ENCODE results near the gene AP4B1.
"Not testable (repeated sequence)": the region's sequence is repeated elsewhere in the genome, so short reads cannot be mapped to it uniquely, and the experiment has no call there.

Gene AP4B1

DNA sequence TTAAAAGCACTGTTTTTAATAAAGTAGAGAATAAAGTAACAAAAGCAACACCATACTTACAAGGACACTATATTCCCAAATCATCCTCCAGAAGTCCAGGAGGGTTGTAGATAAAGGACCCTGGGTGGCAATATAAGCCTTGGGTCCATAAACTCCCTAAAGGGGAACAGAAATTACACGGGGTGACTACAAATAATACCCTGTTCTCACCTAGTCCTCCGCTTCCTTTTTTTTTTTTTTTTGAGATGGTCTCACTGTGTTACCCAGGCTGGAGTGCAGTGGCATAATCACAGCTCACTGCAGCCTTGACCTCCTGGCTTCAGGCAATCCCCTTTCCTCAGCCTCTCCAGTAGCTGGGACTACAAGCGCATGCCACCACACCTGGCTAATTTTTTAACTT lies 46.2 kb downstream of the AP4B1 start:
- no peak for DNase-seq (ENCODE audit: low read depth)

DNA sequence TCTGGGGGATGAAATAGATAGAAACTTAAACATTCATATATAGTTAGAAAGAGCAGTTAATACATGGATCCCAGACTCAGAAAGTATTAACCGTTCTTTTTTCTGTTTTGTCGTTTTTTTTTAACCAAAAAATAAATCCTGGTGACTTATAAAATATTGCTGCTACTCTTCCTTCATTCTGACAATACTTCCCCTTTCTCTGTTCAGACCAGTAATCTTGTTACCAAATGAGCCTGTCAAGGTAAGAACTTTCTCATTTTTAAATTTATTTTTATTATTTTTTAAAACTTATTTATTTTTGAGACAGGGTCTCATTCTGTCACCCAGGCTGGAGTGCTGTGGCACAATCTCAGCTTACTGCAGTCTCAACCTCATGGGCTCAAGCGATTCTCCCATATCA lies 46.8 kb downstream of the AP4B1 start:
- DNase-seq (ENCODE audit: low read depth): no peak

DNA sequence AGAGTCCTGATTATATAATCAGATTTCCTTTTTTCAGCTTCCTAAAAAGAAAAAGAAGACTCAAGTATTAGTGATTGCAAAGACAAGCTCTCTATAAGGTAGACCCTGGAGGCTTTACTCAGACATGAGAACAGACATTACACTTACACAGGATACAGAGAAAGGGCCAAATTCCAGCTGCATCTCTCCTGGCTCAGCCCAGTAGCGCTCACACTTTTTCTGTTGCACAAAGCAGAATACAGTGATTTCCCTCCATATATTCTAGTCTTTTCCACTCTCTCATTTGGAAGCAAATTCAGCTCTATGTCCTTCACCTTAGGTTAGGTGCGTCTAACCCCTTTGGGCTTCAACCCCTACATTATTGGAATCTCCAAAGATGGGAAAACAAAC lies 48.2 kb downstream of the AP4B1 start:
- DNase-seq (ENCODE audit: low read depth): no peak

DNA sequence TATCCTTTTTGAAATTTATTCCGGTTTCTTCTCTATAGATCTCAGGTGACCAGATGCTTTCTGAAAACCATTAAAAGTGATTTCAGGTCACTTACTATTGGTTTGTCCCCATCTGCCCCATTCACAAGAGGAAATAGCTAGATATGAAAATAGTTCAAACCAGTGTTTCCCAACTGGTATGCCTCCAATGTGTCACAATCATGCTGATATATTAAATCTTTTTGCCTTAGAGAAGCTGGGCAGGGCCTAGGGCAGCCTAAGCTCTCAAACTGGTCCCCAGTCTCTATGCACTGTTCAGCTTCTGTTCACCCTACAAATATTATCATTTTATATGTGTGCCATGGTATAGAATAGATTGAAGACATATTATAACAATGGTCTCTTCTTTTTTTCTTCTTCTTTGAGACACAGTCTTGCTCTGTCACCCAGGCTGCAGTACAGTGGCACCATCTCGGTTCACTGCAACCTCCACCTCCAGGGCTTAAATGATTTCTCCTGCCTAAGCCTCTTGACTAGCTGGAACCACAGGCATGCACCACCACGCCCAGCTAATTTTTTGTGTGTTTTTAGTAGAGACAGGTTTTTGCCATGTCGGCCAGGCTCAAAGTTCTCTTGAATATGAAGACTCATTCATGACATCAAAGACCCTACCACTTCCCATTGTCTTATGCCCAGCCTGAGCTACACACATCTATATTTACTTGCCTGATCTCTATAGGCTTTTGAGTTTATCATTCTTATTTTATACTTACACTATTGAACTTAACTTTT lies 48.8 kb downstream of the AP4B1 start:
- no peak for DNase-seq (ENCODE audit: low read depth)

DNA sequence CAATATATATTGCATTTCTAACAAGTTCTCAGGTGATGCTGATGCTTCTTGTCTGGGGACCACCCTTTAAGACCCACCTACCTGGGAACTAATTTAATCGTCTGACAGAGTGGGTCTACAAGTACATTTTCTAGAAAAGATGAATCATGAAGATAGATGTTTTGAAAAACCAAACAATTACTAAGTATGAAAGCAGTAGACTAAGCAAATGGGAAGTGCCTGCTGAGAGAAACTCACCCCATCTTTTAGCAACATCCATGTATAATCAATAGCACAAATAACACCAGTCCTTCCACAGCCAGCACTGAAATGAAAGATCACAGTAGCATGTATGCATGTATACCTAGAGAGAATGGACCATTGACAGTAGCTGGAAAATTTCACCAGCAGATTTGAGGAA lies 50.4 kb downstream of the AP4B1 start:
- DNase-seq (ENCODE audit: low read depth): no peak

DNA sequence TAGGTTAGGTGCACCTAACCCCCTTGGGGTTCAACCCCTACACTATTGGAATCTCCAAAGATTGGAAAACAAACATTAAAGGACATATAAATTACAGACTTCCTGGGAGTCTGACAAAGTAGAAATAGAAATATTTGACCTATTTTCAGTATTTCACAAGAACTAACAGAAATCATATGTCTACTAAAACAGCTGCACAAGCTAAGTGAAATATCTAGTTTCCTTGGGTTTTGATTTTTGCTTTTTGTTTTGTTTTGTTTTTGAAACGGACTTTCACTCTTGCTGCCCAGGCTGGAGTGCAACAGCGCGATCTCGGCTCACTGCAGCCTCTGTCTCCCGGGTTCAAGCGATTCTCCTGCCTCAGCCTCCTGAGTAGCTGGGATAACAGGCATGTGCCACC lies 51.9 kb downstream of the AP4B1 start:
- not testable (repeated sequence) for DNase-seq (ENCODE audit: low read depth)

DNA sequence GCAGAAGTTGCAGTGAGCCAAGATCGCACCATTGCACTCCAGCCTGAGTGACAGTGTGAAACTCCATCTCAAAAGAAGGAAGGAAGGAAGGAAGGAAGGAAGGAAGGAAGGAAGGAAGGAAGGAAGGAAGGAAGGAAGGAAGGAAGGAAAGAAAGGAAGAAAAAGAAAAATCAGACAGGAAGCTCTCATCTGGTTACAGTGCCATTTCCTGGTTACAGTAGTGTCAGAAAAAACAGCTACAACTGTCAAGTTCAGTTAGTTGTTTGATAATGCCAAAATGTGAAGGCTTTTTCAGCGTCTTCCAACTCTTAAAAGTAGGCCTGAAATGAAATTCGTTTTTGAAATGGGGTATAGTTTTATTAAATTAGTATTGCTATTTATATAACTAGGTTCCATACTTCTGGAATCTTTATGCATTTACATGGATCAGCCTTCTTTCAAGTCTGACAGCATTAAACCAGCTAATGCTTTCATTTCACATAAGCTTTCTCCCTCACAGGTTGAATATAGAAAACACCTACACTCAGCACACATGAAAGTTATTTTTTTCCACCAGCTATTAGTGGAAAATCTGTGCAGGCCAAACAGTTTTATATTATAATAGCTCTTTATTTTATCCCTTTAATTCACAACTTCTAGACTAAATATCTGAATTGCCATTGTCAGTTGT lies 54.3 kb downstream of the AP4B1 start:
- no peak for DNase-seq (ENCODE audit: low read depth)

DNA sequence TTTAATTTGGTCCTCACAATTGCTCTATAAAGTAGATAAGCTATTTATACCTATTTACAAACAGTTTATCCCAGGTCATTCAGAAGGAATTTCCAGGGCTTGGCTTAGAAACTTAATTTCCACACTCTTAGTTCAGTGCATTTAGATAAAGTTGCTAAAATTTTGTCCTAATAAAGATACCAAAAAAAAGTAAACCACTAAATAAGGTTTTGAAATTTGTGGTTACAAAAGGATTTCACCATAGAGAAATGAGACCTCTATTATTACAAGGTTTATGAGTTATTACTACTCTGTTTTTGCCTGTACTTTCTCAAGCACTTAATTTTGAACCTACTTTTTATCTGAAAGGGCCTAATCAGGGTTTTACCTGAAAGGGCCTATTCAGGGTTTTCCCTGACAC lies 55.5 kb downstream of the AP4B1 start:
- DNase-seq (ENCODE audit: low read depth): no peak

DNA sequence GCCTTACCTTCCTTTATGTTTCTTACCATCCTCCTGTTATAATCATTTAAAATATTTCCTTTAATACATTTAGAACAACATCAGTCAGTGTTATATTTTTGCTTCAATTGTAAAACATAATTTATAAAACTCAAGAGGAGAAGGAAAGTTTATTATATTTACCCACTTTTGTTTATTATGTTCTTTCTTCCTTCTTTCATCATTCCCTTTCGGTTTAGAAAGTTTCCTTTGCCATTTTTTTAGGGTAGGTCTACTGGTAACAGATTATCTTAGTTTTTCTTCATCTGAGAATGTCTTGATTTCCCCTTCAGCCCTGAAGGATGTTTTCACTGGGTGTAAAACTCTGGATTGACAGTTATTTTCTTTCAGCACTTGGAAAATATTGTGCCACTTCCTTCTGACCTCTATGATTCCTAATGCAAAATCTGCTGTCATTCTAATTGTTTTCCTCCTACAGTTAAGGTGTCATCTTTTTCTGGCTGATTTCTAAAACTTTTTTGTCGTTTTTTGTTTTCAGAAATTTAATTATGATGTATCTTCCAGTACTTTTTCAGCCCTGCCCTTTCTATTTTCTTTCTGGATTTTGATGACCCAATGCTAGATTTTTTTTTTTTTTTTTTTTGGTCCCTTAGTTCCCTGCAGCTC lies 58.1 kb downstream of the AP4B1 start:
- DNase-seq (ENCODE audit: low read depth): no peak
